Skeletal muscle satellite cell (primary cell): Measurements from ENCODE around the gene MEI4.
"Not testable (repeated sequence)": the region's sequence is repeated elsewhere in the genome, so short reads cannot be mapped to it uniquely, and the experiment has no call there.

Experiments
- H3K27me3 ChIP-seq: 2 replicates; pipeline ENCODE4 v1.7.0; 2013; ENCODE audit warnings: low read length; ENCODE audit not compliant: control insufficient read depth, insufficient read depth
- H3K36me3 ChIP-seq: 2 replicates; pipeline ENCODE4 v1.7.0; 2013; ENCODE audit warnings: mild to moderate bottlenecking, control low read depth, low read length; ENCODE audit not compliant: insufficient read depth
- H3K4me1 ChIP-seq: 2 replicates; pipeline ENCODE4 v1.7.0; 2013; ENCODE audit warnings: low read length; ENCODE audit not compliant: control insufficient read depth, insufficient read depth
- H3K4me2 ChIP-seq: 2 replicates; pipeline ENCODE4 v1.7.0; 2013; ENCODE audit warnings: mild to moderate bottlenecking, low read length
- H3K4me3 ChIP-seq: 2 replicates; pipeline ENCODE4 v1.7.0; 2013; ENCODE audit warnings: low read length
- H3K9ac ChIP-seq: 2 replicates; pipeline ENCODE4 v1.7.0; 2013; ENCODE audit warnings: mild to moderate bottlenecking, low read depth, low read length, moderate library complexity
- H3K9me3 ChIP-seq: replicated peaks from 2 replicates; pipeline ENCODE4 v1.7.0; 2013; ENCODE audit warnings: mild to moderate bottlenecking, control low read depth, low read length

The MEI4 gene

DNA sequence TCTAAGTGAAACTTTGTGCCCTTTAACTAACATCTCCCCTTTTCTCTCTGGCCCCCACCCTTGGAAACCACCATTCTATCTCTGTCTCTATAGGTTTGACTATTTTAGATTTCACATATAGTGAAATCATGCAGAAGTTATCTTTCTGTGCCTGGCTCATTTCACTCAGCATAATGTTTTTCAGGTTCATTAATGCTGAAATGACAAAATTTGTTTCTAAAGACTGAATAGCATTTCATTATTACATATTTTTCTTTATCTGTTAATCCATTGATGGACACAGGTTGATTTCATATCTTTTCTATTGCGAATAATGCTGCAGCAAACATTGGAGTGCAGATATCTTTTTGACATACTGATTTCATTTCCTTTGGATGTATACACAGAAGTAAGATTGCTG, 30.7 kb downstream of the MEI4 start:
- Histone ChIP-seq H3K9me3 (peaks cover 3% of the 10 kb centered on the region), H3K4me3 (no peak overlapping the region), H3K4me2 (no peak overlapping the region), H3K9ac (no peak overlapping the region), H3K36me3 (no peaks in the 10 kb centered on the region), H3K4me1 (no peaks in the 10 kb centered on the region), H3K27me3 (no peaks in the 10 kb centered on the region)

DNA sequence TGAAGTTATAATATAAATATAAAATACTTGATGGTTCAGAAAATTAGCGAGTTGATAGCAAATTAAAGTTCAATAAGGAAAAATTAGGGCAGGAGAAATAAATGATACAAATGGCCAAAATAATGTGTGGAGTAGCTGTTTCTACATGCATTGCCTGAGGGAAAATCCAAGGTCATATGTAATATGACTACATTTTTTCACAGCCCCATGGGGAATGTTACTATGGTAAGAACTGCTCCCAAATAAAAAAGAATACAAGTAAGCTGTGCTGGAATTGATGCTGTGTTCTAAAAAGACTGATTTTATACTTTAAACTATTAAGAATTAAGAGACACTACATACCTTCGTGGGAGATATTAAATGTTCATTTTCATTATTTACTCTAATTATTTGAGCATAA, 34.1 kb downstream of the MEI4 start:
- H3K27me3 ChIP-seq, result no peaks in the 10 kb centered on the region
- no peaks in the 10 kb centered on the region for H3K9me3 ChIP-seq
- no peaks in the 10 kb centered on the region for H3K4me1 ChIP-seq
- H3K4me3 ChIP-seq, result no peak overlapping the region
- H3K9ac ChIP-seq, result no peak overlapping the region
- H3K36me3 ChIP-seq, result no peaks in the 10 kb centered on the region
- no peak overlapping the region for H3K4me2 ChIP-seq

GRCh38 chr6:77688649-77689048, 35.8 kb downstream of the MEI4 start:
- no peaks in the 10 kb centered on the region for H3K9me3 ChIP-seq
- H3K27me3 ChIP-seq, result no peaks in the 10 kb centered on the region
- H3K36me3 ChIP-seq, result no peaks in the 10 kb centered on the region
- no peaks in the 10 kb centered on the region for H3K4me1 ChIP-seq
- no peak overlapping the region for H3K4me3 ChIP-seq
- no peak overlapping the region for H3K9ac ChIP-seq
- no peak overlapping the region for H3K4me2 ChIP-seq

- not testable (repeated sequence) for H3K4me1 ChIP-seq, H3K9ac ChIP-seq, H3K27me3 ChIP-seq, H3K4me2 ChIP-seq, H3K36me3 ChIP-seq, H3K4me3 ChIP-seq, H3K9me3 ChIP-seq
These were observed 47.3 kb downstream of the MEI4 start for GRCh38 chr6:77700095-77700494.

DNA sequence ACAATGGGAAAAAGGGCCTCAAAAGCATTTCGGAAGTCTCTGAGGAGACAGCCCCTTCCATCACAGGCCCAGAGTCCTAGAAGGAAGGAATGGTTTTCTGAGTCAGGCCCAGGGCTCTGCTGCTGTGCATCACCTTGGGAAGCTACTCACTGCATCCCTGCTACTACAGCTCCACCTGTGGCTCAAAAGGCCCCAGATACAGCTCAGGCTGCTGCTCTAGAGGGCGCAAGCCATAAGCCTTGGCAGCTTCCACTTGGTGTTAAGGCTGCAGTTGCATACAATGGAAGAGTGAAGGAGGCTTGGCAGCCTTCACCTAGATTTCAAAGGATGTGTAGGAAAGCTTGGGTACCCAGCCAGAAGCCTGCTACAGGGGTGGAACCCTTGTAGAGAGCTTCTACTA, 54.8 kb downstream of the MEI4 start:
- Histone ChIP-seq H3K27me3 (no peaks in the 10 kb centered on the region), H3K4me1 (no peaks in the 10 kb centered on the region), H3K9ac (no peak overlapping the region), H3K4me2 (no peak overlapping the region), H3K4me3 (no peak overlapping the region), H3K36me3 (no peaks in the 10 kb centered on the region), H3K9me3 (no peaks in the 10 kb centered on the region)

GRCh38 chr6:77715588-77715987, 62.7 kb downstream of the MEI4 start:
- Histone ChIP-seq H3K4me1 (no peaks in the 10 kb centered on the region), H3K4me2 (no peak overlapping the region), H3K27me3 (no peaks in the 10 kb centered on the region), H3K4me3 (no peak overlapping the region), H3K36me3 (no peaks in the 10 kb centered on the region), H3K9me3 (no peaks in the 10 kb centered on the region), H3K9ac (no peak overlapping the region)

- H3K4me3 ChIP-seq, result no peak overlapping the region
- no peaks in the 10 kb centered on the region for H3K9me3 ChIP-seq
- no peaks in the 10 kb centered on the region for H3K36me3 ChIP-seq
- no peaks in the 10 kb centered on the region for H3K4me1 ChIP-seq
- H3K4me2 ChIP-seq, result no peak overlapping the region
- H3K27me3 ChIP-seq, result no peaks in the 10 kb centered on the region
- H3K9ac ChIP-seq, result no peak overlapping the region
These were observed 63.5 kb downstream of the MEI4 start for GRCh38 chr6:77716311-77716710.

GRCh38 chr6:77736010-77736409, 83.2 kb downstream of the MEI4 start:
- H3K9ac ChIP-seq, H3K4me3 ChIP-seq, H3K9me3 ChIP-seq, H3K4me2 ChIP-seq, H3K36me3 ChIP-seq, H3K27me3 ChIP-seq, H3K4me1 ChIP-seq: not testable (repeated sequence)

DNA sequence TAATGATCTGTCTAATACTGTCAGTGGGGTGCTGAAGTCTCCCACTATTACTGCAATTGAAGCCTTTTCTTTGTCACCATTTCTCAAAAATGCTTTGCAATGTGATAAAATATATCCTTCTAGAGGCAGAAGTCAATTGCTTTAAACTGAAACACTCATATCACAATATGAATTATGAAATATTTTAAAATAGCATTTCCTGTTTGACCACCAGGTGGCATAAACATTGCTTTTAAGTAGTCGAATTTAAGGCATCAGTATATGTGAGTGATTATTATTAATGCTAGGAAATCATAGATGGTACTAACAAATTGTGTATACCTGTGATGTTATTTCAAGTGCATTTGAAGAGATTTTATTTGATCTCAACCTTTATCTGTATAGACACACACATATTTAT, 87.5 kb downstream of the MEI4 start:
- no peaks in the 10 kb centered on the region for H3K9me3 ChIP-seq
- H3K36me3 ChIP-seq, result no peaks in the 10 kb centered on the region
- H3K4me2 ChIP-seq, result no peak overlapping the region
- H3K4me3 ChIP-seq, result no peak overlapping the region
- no peaks in the 10 kb centered on the region for H3K27me3 ChIP-seq
- no peaks in the 10 kb centered on the region for H3K4me1 ChIP-seq
- no peak overlapping the region for H3K9ac ChIP-seq

- not testable (repeated sequence) for H3K27me3 ChIP-seq, H3K4me2 ChIP-seq, H3K9ac ChIP-seq, H3K4me3 ChIP-seq, H3K36me3 ChIP-seq, H3K4me1 ChIP-seq, H3K9me3 ChIP-seq
These were observed 99.3 kb downstream of the MEI4 start for GRCh38 chr6:77752156-77752555.

- H3K36me3 ChIP-seq, result no peaks in the 10 kb centered on the region
- H3K4me1 ChIP-seq, result no peaks in the 10 kb centered on the region
- H3K27me3 ChIP-seq, result no peaks in the 10 kb centered on the region
- no peak overlapping the region for H3K4me2 ChIP-seq
- no peak overlapping the region for H3K9ac ChIP-seq
- peaks cover 6% of the 10 kb centered on the region for H3K9me3 ChIP-seq
- H3K4me3 ChIP-seq, result no peak overlapping the region
These were observed 109.5 kb downstream of the MEI4 start for GRCh38 chr6:77762386-77762785.

GRCh38 chr6:77763124-77763523, 110.3 kb downstream of the MEI4 start:
- Histone ChIP-seq H3K4me1 (no peaks in the 10 kb centered on the region), H3K36me3 (no peaks in the 10 kb centered on the region), H3K27me3 (no peaks in the 10 kb centered on the region), H3K9ac (no peak overlapping the region), H3K9me3 (peaks cover 6% of the 10 kb centered on the region), H3K4me3 (no peak overlapping the region), H3K4me2 (no peak overlapping the region)

DNA sequence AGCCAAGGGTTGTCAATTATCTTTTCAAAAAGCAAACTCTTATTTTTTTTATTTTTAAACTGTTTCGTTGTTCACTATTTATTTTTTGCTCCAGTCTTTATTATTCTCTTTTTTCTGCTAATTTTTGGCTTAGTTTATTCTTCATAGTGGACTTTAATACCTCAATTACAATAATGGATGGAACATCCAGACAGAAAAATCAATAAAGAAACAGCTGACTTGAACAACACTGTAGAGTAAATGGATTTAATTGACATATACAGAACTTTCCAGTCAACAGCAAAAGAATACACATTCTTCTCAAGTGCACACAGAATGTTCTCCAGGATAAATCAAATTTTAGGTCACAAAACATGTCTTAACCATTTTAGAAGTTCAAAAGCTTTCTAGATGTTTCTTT, 111.5 kb downstream of the MEI4 start:
- no peaks in the 10 kb centered on the region for H3K4me1 ChIP-seq
- H3K27me3 ChIP-seq, result no peaks in the 10 kb centered on the region
- no peak overlapping the region for H3K4me3 ChIP-seq
- H3K4me2 ChIP-seq, result no peak overlapping the region
- H3K36me3 ChIP-seq, result no peaks in the 10 kb centered on the region
- H3K9me3 ChIP-seq, result peaks cover 6% of the 10 kb centered on the region
- no peak overlapping the region for H3K9ac ChIP-seq
